Left renal pelvis (tissue), 4 donors: ENCODE results near the gene C19orf81. TPM values are rescaled to one million over a fixed set of nuclear protein-coding genes. Genes with fewer than 3 reads are reported as not detected.

Experiments
- DNase-seq, 4 donors: peaks; one replicate each; pipeline ENCODE4 v3.0.0-alpha.2; 2013; ENCODE audit warnings: low read depth in 4 of 4, low spot score in 3 of 4
- polyA plus RNA-seq, 4 donors: library from polyadenylated mRNA; unstranded; fragments of 120-200 nt; gene quantifications; one replicate each; pipeline ENCODE4 v1.2.1, GENCODE V29; 2013; ENCODE audit not compliant: insufficient read length in 4 of 4

C19orf81 gene
- polyA plus RNA-seq, 4 donors, result 0.48 to 3.2 (median 2.2) TPM

DNA sequence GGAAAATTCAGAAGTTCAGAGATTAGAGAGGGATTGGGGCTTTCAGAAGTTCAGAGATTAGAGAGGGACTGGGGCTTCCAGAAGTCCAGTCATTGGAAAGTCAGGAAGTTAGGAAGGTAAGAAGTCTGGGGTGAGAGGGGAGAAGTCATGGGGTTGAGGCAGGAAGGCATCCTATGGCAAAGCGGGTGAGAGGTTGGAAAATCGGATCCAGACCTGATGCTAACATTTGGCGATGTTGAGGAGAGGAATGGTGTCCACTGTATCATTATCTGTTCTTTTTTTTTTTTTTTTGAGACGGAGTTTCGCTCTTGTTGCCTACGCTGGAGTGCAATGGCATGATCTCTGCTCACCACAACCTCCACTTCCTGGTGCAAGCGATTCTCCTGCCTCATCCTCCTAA, 20.7 kb upstream of the C19orf81 start:
- DNase-seq, result no peak

DNA sequence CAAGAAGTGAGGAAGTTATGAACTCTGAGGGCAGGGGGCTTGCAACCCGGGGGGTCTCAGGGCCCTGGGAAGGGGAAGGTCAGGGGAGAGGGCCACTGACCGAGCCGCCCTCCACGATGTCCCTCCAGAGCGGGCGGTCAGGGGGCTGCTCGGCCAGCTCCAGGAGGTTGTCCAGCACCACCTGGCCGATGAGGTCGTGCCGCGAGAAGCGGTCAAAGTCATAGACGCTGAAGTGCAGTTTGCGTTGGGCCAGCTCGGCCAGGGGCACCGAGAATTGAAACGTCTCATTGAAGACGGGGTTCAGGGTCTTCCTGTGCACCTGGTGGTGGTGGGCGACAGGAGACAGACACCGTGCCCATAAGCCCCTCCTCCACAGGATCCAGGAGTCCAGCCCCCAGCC, 20.1 kb upstream of the C19orf81 start:
- no peak for DNase-seq

DNA sequence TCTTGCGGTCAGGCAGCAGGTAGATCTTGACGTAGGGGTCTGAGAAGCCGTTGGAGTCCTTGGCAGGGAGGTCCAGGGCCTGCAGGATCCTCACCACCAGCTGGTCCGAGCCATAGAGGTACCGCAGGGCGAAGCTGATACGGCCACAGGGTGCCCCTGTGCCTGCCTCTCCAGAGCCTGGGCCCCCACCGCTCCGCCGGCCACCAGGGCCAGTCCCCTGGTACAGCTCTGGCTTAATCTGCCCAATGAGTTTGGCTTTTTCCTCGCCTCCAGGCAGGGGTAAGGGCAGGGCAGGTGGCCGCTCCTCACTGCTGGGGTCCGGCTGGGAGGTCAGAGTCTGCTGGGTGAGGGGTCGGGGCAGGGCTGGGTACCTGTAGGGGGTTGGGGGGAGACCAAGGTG, 19.4 kb upstream of the C19orf81 start:
- DNase-seq, result no peak

DNA sequence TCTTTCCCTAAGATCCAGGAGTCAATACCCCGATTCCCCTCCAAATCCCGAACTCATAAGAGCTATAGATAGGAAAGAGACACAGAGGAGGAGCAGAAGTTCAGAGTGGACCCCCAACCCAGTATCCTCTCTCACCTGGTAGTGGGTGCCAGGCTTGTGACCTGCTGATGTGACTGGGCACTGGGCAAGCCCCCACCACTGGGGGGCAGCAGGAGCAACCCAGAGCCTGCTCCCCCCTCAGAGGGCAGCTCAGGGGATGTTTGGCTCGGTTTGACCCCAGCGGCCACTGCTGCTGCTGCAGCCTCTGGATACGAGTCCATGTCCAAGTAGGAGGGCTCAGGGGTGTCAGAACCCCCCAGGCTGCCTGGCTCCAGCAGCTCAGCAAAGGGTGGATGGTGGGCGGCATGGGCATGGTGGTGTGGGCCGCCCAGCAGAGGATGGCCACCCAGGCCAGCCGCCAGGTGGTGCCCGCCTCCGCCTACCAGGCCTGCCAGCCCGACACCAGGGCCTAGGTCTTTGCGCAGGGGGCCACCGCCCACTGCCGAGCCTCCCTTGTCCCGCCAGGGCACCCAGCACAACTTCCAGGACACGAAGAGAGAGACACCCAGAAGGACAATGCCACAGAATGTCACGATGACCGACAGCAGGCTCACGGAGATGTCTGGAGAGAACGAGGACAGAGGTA, 17.0 kb upstream of the C19orf81 start:
- DNase-seq, result no peak

DNA sequence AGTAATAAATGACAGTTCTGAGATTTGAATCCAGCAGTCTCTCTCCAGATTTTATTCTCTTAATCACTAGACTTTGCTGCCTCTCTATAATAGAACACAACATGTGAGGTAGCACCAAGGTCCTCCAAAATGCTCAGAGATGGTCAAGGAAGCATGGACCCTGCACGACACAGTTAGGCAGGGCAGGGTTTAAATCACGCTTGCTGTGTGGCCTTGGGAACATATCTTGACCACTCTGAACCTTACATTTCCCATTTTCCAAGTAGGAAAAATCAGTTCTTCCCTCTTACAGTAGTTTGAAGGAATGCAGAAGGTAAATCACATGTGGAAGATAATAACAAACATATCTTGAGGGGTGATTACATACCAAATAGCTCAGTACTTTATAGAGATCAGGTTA, 15.9 kb upstream of the C19orf81 start:
- no peak for DNase-seq

DNA sequence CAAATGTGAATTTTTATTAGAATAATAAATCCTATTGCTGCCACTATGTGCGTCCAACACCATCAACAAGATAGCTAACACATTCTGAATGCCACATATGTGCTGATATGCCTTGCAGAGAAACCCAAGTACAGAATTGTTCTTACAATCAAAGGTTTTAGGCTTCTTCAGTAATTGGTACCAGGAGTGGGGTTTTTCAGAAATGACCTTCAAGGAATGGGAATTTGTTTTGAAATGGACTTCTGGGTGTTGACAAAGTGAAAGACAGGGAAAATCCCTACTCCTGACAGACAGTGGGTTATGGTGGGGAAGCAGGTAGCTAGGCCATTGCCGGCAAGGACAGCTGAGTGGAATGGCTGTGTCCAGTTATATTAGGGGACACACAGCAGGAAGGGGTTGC, 15.3 kb upstream of the C19orf81 start:
- DNase-seq, result no peak

DNA sequence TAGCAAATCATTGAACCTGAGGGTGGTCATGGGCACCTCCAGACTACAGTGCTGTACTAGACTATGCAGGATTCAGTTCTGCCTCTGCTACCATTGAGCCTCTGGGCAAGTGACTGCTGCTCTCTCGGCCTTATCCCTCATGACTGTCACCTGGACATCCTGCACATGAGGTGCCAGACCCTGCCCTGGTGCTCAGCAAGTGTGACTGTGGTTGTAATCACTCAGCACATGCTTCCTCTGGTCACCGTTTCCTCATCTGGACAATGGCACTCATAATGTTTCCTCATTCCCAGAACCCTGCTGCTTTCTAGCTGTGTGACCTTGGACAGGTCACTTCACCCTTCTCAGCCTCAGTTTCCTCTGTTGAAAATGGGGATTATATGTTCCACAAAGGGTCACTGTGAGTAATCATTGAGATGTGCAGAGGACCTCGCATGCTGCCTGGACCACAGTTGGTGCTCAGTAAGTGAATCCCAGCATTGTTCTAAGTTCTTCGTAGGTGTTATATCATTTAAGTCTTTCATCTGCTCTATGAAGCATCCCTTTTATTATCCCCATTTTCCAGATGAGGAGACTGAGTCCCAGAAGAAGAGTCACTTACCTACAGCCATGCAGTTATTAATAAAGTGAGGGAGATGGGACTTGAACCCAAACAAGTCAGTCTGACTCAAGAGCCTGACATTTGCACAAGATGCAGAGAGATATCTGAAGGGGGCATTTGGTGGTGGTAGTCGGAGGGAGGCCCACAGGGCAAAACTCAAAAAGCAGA, 12.7 kb upstream of the C19orf81 start:
- DNase-seq, result no peak

DNA sequence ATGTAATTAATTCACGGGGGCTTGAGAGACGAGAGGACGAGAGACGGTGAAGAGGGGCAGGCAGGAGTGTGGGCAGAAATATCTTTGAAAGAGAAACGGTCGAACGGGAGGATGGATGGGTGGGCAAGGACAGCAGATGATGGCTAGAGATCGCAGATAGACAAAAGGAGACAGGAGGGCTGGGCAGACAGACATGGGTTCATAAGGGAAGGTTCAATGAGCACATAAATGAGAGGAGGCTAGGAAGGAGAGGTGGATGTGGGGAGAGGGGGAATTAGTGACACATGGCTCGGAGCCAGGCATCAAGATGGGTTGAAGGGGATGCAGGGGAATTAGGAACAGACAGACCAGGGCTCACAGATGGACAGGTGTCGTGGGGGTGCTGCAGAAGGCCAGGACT, 10.6 kb upstream of the C19orf81 start:
- no peak for DNase-seq

DNA sequence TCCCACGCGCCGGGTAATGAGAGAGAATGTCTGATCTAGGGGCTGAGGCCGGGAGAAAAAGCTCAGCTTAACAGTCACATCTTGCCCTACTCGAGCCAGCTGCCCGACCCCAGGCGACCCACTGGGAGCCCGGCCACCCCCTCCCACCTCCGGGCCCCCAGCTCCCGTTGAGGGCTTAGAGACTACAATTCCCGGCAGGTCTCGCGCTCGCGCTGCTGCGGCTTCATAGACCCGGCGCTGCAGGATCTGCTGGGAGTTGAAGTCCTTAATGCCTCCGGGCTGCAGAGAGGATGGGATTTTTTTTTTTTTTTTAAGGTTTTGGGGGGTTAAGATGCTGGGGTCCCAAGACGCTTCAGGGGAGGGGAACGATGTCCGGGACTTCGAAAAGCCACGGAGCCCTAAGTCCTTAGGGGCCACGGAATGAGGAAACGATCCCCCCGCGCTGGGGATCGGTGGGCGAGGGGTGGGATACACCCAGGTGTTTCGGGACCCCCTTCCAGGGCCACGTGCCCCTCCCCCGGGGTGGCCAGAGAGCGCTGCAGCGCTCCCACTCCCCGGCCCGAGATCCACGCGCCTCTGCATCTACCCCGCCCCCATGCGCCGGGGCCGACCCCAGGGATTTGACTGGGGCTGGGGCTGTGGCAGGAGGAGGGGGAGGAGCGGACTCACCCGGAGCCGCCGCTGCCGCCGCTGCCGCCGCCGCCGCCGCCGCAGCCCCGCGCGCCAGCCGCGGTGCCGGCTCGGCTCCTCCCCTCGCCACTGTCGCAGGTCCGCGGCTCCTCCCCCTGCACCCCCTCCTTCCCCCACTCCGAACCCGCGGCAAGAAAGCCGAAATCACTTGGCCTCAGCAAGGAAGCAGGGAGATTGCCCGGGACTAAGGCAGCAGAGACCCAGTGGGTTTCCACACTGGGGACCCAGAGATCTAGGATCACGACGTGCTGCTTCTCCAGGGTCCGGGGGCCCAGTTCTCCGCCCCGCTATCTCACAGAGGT, 9.8 kb upstream of the C19orf81 start, which contains the start of gene SYT3:
TSS of gene SYT3 (minus strand) at position 761 of the 992 bp plus-strand sequence. CDS start 2,470 bp downstream, outside the sequence.
- no peak for DNase-seq

DNA sequence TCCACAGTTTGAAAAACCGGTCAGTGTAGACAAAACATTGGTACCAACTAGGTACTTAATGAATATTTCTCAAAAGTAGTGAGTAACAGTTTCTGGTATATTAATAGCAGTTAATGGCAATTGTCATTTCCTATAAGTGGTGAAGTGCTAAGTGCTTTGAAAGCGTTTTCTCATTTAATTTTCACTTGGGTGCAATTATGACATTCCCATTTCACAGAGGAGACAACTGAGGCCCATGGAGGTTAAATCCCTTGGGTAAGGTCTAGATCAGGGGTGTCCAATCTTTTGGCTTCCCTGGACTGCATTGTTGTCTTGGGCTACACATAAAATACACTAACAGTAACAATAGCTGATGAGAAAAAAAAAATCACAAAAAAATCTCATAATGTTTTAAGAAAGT, 8.9 kb upstream of the C19orf81 start:
- DNase-seq, result no peak

DNA sequence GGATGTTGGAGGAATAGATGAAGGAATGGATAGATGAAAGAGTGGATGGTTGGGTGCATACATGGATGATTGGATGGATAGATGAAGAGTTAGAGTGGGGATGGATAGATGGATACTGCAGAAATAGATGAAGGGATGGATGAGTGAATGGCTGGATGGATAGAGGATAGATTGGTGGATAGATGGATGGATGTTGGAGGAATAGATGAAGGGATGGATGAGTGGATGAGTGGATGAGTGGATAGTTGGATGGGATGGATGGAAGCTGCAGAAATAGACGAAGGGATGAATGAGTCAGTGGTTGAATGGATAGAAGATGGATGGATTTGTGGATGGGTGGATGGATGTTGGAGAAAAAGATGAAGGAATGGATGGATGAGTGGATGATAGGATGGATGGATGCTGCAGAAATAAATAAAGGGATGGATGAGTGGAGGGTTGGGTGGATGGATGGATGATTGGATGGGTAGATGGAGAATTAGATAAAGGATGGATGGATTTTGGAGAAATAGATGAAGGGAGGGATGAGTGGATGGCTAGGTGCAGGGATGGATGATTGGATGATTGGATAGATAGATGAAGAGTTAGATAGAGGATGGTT, 4.8 kb upstream of the C19orf81 start:
- DNase-seq, result no peak

DNA sequence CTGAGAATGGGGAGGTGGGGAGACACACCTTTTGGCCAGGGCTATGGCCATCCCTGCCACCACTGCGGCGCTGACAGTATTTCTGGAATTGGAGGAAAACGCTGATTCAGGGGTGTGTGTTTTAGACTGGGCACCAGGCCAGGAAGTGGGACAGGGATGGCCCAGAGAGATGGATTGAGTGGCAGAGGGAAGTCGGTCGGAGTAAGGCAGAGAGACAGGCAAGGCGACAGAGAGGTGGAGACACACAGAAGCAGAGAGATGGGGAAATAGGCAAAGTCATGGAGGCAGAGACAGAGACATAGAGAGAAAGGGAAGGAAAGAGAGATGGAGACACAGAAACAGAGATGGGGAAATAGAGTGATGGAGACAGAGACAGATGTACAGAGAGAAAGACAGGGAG, 4.1 kb upstream of the C19orf81 start:
- no peak for DNase-seq

DNA sequence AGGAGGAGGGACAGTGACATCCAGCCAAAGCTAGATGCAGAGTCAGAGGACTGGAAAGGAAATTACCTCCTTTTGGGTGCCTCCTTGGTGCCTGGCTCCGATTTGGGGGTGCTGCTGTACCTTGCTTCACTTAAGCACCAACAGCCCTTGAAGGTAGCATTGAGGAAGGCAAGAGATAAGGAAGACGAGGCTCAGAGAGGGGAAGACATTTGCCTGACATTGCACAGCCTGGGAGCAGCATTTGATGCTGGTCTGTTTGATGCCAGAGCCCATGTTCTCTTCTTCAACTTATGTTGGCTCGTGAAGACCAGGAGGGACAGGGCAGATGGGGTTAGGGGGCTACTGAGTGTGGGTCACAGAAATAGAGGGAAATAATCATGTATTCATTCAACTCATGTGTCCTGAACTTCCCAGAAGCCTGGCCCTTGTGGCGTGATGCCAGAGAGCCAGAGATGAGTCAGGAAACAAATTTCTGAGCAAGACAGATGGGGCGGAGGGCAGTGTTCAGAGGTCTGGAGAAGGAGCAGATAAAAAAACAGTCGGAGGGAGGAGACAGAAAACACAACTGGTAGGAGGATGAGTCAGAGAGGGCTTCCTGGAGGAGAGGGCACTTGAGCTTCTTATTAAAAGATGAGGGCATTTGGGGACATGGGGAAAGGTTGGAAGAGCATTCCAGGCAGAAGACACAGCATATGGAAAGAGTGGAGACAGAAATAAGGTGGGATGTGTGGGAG, 3.0 kb upstream of the C19orf81 start:
- no peak for DNase-seq

DNA sequence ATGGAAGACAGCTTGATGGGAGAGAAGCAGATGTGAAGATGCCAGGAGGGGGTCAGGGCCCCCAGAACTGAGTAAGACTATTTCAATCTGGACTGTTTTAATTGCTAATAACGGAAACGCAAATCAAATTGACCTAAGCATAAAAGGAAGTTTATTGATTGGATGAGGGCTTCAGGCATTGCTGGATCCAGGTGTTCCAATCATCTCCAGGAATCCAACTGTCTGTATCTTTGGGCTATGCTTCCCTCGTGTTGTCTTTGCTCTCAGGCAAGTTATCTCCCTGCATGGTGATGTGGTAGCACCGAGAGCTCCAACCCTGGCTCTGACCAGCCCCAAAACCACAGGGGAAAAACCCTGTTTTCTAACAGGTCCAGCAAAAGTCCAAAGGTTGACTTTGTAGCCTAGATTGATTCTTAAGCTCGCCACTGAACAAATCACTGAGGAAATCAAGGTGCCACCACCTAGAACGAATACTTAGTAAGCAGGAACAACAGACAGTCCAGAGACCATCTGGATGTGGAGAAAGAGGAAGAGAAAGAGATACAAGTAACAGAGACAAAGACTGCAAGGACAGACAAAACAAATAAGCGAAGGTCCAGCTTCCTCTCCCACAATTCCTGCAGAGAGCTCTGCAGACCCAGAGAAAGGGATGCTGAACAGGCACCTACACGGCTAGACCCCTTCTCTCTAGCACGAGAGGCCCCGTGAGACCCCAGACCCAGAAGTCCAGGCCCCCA, 1.2 kb upstream of the C19orf81 start:
- DNase-seq, result no peak

DNA sequence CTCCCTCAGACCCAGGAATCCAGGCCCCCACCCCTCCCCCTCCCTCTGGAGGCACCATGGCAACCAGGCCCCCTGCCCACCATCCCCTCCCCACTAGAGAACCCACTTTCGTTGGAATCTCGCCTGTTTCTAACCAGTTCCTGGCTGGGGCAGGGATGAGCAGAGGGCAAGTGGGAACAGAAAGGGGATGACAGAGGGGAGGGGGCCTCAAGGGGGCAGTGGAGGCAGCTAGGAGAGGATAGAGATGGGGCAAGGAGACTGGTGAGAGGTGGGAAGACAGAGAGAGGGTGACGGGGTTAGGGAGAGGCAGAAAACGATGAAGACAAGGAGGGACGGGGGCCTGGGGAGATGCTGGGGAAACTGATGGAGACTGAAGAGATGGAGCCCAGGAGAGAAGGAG, 586 bp upstream of the C19orf81 start:
- DNase-seq, result no peak

DNA sequence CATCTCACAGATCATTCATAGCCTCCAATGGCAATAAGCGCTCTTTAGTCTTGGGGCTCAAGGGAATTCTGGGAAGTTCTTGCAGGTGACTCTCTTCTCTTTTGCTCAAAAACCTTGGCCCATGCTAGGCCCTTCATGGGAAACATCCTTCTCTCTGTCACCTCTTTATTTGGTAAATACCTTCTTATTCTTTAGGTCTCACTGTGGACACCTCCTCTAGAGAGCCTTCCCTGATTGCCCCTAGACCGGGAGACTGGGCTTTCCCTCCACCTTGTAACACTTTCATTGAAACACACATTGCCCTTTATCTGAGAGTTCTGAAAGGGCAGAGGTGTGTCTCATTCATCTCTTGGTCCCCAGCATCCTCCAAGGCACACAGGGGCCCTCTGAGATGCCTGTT, 1.9 kb downstream of the C19orf81 start:
- DNase-seq, result no peak

DNA sequence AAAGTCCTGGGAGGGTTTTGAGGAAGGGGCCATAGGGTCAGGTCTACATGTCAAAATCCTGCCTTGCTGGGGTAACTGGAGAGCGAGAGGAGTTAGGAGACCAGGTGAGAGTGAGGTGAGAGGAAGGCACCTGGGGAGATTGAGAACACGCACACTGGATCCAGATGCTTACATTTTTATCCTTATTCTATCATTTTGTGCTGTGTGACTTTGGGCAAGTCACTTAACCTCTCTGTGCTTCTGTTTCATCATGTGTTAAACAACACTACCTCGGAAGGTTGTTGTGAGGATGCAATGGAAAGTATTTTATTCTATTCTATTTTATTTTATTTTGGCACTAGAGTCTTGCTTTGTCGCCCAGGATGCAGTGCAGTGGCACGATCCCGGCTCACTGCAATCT, 3.5 kb downstream of the C19orf81 start:
- DNase-seq, result no peak

DNA sequence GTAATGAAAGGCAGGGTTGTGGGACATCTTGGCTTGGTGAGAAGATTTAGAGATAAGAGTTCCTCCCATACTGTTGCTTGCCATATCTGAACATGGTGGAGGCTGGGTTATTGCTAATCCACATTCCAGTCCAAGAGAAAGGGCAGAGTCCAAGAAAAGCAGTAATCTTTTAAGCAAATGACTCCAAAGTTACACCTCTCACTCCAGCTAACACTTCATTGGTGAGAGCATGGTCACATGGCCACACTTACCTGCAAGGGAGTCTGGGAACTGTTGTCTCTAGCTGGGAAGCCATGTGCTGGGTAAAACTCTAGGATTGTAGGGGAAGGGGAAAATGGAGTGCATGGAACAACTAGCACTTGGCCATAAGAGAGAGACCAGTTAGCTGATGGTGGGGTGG, 5.6 kb downstream of the C19orf81 start:
- DNase-seq, result no peak

DNA sequence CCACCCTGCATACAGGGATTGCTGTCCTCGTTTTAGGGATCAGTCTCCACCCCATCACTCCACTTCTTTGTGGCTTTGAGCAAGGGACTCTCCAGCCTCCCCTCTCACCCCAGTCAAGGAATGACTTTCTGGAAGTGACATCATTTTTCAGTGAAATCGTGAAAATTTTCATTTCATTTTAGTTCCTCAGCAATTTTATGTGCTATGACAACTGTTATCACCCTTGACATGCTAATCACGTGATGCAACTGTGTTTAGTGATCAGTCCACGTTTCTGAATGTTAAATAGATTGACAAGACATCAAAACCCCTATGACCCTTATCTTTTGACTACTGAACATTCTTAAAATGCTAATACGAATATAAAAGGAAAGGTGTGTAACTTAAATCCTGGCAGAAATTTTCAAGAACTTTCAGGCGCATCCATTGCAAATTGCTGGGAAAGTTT, 8.0 kb downstream of the C19orf81 start:
- DNase-seq, result no peak
